ENCODE data around the gene MPV17L.
"Not testable (repeated sequence)": the region's sequence is repeated elsewhere in the genome, so short reads cannot be mapped to it uniquely, and the experiment has no call there.

Gene MPV17L

DNA sequence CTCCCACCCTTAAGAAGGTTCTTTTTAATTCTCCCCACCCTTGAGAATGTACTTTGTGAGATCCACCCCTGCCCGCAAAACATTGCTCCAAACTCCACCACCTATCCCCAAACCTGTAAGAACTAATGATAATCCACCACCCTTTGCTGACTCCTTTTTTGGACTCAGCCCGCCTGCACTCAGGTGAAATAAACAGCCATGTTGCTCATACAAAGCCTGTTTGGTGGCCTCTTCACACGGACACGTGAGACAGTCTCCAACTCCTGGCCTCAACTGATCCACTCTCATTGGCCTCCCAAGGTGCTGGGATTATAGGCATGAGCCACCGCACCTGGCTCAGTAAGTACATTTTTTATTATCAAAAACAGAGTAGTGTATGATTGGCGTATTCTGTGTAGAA, 13.9 kb downstream of the MPV17L start:
- not testable (repeated sequence) for DNase-seq (ENCODE audit: low read depth)

DNA sequence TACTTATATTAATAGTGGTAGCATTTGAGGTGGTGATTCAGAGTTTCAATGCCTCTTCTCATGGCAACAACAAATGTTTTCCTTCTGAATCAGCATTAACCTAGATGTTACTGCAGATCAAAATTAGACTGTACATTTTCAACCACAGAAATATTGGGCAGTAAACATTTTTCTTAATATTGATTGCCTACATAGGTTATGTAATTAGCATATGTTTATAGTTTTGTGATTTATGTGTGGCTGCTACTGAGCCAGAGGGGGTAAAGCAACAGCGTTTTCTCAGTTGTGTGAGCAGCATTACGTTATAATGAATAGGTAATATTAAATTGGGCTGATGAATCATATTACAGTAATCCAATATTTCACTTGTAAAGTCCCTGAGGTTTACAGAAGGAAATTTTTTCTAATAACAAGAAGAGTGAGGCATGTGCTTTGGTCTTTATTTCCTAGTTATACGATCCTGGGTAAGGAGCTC, 20.0 kb downstream of the MPV17L start:
- DNase-seq (ENCODE audit: low read depth), result no peak

DNA sequence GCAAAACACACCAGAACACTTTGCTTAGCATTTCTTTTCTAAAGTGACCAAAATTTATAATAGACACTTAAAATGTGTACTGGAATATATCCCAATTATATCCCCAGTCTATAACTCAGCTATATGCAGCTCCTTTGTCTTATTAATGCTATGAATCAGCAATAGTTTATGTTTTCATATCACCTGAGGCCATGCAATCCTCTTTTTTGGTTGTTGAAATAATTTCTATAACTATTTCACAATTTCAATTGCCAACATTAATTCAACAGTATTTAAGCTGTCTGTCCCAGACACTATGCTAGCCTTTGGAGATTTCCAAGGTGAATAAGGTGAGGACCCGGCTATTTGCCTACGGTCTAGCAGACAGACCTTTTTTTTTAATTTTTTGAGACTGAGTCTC, 21.6 kb downstream of the MPV17L start:
- no peak for DNase-seq (ENCODE audit: low read depth)

DNA sequence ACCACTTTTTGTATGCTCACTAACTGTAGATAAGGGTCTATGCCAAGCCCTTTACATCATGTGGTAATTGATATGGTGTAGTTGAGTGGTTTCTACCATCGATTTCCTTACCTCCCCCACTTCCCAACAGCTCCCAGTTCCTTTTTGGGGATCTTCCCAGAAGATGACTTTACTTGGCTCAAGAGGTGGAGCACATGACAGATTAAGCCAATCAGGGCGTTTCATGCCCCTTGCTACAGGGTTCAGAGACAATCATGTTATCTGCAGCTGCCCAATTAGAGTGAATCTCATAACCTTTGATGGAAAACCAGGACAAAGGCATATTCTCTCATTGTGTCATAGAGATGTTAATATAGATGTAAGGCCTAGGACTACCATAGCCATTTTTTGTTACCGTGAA, 22.7 kb downstream of the MPV17L start:
- no peak for DNase-seq (ENCODE audit: low read depth)

DNA sequence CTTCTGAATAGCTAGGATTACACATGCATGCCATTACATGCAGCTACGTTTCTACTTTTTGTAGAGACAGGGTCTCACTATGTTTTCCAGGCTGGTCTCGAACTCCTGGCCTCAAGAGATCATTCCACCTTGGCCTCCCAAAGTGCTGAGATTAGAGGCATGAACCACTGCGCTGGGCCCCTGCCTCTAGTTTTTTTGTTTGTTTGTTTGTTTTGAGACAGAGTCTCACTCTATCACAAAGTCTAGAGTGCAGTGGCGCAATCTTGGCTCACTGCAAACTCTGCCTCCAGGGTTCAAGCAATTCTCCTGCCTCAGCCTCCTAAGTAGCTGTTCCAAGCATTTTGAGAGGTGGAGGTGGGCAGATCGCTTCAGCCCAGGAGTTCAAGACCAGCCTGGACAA, 26.1 kb downstream of the MPV17L start:
- not testable (repeated sequence) for DNase-seq (ENCODE audit: low read depth)

DNA sequence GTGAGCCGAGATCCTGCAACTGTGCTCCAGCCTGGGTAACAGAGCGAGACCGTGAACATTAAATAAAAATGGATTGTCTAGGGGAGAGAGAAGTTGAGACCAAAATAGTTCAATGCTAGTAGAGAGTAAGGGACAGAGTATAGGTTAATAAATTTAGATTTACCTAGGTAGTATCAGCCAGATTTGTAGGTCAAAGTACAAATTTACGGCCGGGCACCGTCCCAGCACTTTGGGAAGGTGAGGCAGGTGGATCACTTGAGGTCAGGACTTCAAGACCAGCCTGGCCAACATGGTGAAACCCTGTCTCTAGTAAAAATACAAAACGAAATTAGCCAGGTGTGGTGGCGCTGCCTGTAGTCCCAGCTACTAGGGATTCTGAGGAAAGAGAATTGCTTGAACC, 26.7 kb downstream of the MPV17L start:
- DNase-seq (ENCODE audit: low read depth), result no peak

DNA sequence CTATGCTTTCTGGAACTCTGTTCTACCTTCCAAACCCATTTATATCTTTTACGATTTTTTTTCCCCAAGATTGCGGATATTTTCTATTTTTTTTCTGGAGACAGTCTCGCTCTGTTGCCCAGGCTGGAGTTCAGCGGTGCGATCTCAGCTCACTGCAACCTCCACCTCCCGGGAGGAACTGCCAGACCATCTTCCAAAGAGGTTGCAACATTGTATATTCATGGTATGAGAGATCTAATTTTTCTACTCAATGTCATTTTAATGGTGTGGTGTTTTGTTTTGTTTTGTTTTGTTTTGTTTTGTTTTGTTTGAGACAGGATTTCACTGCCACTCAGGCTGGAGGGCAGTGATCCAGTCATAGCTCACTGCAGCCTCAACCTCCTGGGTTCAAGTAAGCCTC, 30.3 kb downstream of the MPV17L start:
- DNase-seq (ENCODE audit: low read depth), result no peak

DNA sequence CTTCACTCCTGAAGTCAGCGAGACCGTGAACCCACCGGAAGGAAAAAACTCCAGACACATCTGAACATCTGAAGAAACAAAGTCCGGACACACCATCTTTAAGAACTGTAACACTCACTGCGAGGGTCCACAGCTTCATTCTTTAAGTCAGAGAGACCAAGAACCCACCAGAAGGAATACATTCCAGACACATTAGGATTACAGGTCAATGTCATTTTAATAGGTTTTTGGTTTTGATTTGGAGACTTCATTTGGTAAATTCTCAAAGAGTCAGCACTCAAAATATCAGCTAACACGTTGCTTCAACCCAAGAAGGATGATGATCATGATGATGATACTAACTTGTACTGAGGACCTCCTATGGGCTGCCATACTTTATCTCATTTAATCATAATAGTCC, 31.2 kb downstream of the MPV17L start:
- DNase-seq (ENCODE audit: low read depth), result no peak

DNA sequence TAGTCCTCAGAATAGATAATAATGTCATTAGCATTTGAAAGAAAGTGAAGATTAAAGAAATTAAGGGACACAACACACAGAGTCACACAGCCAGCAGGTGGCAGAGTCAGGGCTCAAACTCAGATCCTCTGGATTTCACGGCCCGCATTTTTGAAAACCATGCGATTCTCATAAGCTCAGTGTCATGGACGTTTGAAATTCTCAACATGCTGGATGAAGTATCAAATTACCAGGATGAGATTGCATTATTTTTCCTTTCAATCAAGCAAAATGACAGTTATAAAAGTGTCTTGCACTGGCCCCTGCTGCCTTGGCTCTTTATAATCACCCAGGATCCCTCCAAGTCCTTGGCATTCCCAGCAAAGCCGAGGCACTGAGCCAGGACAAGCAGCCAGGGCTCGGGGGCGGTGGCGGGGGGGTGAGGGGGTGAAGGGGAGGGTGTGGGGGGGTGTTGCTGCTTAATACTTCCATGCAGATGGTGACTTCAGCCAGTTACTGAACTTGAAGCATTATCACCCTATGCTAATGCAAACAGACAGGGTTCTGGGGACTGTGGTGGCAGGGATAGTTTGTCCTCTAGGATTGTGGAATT, 32.2 kb downstream of the MPV17L start:
- DNase-seq (ENCODE audit: low read depth), result peak; percentile 41

DNA sequence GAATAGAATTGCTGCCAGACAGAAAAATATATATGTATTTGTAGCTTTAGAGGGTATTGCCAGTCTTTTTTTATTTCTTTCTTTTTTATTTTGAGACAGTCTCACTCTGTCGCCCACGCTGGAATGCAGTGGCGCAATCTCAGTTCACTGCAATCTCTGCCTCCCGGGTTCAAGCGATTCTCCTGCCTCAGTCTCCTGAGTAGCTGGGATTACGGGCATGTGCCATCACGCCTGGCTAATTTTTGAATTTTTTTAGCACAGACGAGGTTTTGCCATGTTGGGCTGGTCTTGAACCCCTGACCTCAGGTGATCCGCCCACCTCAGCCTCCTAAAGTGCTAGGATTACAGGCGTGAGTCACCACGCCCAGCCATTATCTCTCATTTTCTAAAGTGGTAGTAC, 35.3 kb downstream of the MPV17L start:
- not testable (repeated sequence) for DNase-seq (ENCODE audit: low read depth)

DNA sequence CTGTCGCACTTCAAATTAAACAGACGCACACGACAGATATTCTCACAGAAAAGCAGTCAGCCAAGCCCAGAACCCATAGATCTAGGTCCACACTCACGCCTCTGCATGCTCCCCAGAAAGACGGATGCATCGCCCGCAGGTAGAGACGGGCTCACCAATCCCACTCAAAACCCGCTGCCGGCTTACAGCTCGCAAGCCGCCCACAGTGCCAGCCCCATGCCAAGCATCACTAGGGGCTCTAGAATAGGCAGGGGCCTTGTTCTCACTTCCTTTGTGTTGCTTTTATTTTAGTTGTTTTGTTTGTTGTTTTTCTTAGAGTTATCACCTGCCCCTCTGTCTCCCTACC, 38.5 kb downstream of the MPV17L start:
- DNase-seq (ENCODE audit: low read depth), result no peak

DNA sequence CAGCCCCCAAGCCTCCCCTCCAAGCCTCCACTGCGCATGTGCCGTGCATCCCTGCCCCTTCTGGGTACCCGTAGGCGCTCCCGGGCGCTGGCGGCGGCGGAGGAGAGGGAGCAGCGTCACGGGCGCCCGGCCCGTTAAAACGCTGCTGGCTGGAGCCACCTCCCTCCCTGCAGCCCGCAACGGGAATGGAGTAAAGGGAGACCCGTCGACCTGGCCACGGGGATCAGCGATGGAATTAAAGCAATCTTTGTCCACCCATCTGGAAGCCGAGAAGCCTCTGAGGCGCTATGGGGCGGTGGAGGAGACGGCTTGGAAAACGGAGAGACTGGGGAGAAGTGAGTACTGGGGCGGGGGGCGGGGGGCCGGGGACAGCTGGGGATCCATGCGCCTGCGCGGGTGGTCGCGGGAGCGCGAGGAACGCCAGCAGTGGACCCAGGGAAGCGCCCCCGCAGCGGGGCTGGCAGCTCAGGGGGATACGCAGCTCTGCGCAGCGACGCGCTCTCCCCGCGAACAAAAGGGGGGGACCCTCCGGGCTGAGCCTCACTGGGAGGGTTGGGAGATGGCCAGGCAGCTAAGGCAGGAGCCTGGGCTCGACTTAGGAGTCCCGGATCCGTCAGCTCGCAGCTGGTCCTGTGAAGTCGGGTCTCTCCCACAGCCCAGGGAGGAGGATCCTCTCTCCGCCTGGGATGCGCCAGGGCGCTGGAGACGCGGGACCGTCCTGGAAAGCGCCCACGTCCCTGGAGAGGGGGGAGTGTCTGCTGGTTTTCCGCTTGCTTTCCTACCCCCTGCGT, 39.1 kb downstream of the MPV17L start, which contains the start of gene BMERB1:
Gene BMERB1 (plus strand): TSS at position 164 of the 791 bp plus-strand sequence. CDS start 66 bp downstream, at position 230.
- peak; percentile 51 for DNase-seq (ENCODE audit: low read depth)

DNA sequence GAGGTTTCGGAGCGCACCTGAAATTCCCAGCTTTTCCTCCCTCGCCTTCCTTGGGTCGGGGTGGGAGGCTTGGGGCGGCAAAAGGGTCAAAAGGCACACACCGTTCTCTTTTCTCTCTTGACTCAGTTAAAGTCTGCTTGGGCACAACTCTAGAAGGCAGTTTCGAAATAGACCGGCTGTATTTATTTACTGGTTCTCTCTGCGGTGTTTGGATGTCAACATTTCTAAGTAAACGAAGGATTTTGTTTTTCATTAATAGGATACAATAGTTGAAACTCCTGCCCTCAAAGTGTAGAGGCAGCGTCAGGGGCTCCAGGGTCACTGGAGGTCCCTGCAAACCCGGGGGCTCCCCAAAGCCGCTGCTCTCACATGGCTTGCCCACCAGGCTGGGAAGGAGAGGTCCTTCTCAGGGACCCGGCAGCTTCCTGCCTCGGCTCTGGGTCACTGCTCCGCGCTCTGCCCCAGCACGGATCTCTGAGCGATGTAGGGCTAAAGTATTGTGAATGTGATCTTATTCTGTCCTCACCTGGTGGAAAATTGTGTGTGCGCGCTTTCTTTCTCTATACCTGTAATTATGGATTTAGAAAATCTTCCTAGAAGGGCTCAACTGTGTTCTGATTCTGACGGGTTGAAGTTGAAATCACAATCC, 39.8 kb downstream of the MPV17L start:
- no peak for DNase-seq (ENCODE audit: low read depth)

DNA sequence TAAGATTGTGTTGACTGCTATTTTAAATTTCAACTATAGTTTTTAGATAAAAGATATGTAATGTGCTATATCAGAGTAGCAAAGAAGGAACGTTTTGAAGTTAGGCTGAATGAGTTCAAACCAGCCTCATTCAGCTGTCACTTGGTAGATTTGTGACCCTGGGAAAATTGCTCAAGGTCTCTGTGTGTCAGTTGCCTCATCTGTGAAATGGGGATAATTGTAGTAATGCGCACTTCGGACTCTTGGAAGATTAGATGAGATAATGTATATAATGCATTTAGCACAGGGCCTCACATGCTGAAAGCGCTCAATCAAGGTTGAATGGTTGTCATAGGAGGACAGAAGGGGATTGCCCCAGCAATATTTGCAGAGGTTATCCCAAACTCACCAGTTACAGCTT, 43.5 kb downstream of the MPV17L start:
- no peak for DNase-seq (ENCODE audit: low read depth)

DNA sequence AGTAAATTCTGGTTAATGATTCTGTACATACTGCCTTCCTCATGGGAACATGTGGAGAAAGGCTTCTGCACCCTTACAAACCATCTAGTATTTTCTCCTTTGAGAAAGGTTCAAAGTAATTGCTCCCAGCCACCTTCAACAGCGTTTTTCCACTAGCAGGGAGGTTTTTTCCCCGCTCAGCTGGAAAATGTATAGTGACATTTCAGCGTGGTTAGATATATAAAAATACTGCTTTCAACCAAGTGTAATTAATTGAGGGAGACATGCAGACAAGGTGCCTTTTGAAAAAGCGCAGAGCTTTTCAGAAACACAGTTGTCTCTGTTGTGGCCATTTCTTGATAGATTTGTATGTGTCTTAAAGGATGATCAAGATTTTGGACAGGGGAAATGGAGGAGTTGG, 44.0 kb downstream of the MPV17L start:
- DNase-seq (ENCODE audit: low read depth), result no peak

DNA sequence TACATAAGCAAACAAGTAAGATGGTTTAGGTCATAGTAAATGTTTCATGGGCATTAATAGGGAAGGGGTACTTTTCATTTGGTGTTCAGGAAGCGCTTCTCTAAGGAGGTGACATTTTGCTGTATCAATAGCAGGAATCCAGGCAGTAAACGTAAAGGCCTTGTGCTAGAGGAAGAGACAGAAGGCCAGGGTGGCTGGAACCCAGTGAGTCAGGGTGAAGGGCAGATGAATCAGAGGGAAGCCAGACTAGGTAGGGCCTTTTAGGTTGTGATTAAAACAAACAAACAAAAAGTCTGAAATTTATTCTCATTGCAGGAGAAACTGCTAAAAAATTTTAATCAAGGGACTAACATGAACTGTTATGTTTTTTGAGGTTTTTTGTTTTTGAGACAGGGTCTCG, 45.3 kb downstream of the MPV17L start:
- DNase-seq (ENCODE audit: low read depth), result no peak

DNA sequence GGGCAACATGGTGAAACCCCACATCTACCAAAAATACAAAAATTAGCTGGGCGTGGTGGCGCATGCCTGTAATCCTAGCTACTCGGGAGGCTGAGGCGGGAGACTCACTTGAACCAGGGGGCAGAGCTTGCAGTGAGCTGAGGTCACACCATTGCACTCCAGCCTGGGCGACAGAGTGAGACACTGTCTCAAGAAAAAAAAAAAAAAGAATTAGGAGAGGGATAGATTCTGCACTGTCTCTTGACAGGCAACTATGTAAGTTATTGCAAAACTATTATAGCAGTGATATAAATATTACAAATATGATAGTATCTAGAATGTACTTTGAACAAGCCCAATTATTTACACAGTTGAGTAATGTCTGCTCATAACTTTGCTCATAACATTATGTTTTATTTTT, 46.6 kb downstream of the MPV17L start:
- DNase-seq (ENCODE audit: low read depth), result not testable (repeated sequence)

DNA sequence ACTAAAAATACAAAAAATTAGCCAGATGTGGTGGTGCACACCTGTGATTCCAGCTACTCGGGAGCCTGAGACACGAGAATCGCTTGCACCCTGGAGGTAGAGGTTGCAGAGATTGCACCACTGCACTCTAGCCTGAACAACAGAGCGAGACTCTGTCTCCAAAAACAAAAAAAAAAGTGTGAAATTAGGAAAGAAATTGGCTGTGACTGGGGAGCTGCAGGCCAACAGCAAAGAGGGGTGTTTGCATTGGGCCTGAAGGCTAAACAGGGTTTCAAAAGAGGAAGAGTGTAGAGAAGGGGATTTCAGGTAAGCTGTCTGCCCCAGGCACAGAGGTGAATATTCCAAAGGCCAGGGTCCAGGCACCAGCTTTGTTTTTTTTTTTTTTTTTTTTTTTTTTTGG, 48.2 kb downstream of the MPV17L start:
- DNase-seq (ENCODE audit: low read depth), result no peak

DNA sequence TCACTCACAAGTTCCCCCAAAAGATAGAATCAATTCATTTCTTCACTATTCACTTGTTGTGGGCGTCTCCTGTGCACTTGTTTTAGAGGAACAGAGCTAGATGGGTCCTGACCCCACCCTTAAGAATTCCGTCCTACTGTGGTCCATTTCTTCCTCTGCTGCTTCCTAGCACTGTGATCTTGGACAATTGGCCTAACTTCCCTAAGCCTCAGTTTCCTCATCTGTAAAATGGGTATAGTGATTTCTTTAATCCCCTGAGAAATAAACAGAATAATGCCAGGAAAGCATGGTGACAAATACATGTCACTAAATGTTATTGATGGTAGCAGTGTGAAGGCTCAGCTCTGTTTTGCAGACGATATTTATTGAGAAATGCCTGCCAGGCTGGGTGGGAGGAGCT, 48.7 kb downstream of the MPV17L start:
- no peak for DNase-seq (ENCODE audit: low read depth)

DNA sequence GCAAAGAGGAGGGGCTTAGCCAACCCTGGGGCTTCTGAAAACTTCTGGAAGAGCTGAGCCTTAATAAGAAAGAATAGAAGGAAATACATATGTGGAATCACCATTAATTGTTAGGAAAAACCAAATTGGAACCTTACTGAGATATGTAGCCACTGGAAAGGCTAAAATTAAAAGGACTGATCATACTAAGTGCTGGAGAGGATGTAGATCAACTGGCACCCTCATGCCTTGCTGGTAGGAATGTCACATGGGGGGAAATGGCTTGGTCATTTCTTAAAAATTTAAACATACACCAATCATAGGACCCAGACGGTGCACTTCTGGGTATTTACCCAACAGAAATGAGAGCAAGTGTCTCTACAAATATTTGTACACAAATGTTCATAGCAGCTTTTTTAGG, 49.9 kb downstream of the MPV17L start:
- no peak for DNase-seq (ENCODE audit: low read depth)

DNA sequence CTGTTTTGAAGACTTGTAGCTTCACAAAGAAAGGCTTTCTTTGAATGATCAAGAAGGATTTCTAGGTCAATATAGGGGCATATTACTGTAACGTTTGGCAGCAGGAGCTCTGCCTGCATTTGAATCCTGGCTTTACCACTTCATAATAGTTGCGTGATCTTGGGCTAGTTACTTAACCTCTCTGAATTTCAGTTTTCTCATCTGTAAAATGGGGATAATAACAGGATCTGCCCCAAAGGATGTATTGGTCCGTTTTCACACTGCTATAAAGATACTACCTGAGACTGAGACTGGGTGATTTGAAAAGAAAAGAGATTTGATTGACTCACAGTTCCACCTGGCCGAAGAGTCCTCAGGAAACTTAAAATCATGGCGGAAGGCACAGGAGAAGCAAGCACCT, 51.3 kb downstream of the MPV17L start:
- DNase-seq (ENCODE audit: low read depth), result no peak

DNA sequence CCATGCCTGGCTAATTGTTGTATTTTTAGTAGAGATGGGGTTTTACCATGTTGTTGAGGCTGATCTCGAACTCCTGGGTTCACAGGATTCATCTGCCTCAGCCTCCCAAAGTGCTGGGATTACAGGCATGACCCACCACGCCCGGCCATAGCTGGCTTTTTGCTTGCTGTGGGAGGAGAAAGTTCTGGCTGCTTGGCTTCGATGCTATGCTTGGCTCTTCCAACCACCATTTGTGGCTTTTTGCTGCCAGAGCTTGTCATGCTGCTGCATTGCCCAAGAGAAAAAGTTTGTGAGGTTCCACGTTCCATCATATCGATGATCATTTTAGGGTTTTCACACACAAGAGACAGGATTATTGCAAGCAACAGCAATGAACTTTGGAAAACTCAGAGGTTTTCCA, 55.1 kb downstream of the MPV17L start:
- DNase-seq (ENCODE audit: low read depth), result no peak

DNA sequence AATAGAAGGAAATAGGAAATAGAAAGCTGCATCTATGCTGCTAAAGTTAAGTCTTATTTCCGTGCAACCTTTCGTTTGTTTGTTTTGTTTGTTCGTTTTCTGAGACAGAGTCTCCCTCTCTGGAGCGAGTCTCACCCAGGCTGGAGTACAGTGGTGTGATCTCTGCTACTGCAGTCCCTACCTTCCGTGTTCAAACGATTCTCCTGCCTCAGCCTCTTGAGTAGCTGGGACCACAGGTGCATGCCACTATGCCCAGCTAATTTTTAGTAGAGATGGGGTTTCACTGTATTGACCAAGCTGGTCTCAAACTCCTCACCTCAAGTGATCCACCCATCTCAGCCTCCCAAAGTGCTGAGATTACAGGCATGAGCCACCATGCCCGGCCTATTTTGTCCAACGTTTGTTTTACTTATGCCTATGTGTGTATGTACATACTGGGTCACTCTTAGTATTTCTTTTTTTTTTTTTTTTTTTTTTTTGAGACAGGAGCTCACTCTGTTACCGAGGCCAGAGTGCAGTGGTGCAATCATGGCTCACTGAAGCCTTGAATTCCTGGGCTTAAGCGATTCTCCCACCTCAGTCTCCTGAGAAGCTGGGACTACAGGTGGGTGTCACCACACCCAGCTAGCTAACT, 55.7 kb downstream of the MPV17L start:
- DNase-seq (ENCODE audit: low read depth), result no peak
